HG03439 (cell line): ENCODE data around the gene EPDR1.
"Not testable (repeated sequence)": the region's sequence is repeated elsewhere in the genome, so short reads cannot be mapped to it uniquely, and the experiment has no call there.

ENCODE experiments used
- ATAC-seq: cut with Tn5 transposase; IDR thresholded peaks from one replicate; pipeline ENCODE4 v1.9.1; 2021; ENCODE audit warnings: mild to moderate bottlenecking, moderate library complexity; ENCODE audit not compliant: unreplicated experiment

The EPDR1 gene

DNA sequence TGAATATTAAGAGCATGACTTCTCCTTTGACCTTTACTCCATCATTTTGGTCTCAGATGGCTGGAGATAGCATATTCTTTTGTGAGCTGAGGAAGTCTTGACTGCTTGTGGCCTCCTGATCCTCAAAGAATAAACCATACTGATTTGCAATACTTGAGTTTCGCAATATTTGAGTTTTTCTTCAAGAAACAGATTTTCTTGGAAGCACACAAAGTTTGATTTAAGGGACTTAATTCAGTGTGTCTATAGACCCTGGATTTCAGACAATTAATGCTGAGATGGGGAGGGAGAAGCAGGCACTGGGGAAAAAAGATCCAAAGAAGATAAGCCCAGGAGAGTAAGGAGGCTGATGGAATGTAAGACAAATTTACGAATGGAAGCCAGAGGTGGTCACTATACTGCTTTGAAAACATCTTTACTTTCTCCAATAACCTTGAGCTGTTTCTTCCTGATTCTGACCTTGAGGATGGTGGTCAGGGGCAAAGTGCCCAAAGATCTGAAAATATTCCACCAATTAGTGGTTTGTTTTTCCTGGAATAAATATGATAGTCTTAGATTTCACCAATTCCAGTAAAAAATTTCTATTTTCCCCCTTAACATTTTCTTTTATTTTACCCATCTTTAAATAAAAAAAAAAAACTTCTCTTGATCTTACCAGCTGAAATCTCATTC lies 7.5 kb downstream of the EPDR1 start:
- no peak for ATAC-seq

DNA sequence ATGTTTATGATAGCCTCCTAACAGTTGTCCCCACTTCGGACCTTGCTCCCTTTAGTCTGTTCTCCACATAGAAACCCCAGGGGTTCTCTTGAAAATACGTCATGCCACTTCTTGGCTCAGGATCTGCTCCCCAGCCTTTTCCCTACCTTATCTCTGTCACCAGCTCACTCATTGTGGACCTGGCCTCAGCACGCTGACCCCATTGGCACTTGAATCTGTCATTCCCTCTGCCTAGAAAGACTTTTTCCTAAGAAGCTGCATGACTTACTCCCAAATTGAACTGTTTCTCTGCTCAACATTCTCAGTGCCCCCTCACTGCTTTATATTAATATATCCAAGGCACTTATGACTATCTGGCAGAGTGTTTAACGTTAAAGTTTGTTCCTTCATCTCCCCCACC lies 8.4 kb downstream of the EPDR1 start:
- no peak for ATAC-seq

DNA sequence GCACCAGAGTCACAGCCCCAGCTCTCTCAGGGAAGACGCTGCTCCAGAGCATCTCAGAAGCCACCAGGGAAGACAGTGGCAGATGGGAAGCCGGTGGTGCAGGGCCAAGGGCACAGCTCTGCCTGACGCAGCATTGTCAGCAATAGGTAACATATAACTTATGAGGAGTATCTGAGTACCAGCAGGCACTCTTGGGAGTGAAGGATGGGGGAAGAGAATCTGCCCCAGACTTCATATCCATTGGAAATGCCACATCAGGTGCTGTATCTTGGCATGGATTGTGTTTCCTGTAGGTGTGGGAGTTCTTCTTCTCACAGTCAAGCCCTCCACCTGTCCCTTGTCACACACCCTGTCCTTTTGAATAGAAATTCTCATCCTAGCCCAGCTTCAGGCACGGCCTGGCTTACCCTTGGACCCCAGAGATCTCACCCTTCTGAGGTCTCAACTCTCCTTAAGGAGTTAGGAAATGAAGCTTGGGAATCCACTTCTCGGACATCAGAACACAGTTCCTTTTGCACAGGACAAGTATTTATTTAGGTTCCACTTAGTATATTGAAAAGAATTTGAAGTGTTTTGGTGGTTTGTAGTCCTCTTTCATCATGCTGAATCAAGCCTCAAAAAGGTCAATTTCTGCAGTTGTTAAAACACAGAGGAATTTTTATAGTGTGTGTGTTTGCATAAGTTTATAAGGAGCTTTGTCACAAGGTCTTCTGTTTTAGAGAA lies 9.9 kb downstream of the EPDR1 start:
- no peak for ATAC-seq

DNA sequence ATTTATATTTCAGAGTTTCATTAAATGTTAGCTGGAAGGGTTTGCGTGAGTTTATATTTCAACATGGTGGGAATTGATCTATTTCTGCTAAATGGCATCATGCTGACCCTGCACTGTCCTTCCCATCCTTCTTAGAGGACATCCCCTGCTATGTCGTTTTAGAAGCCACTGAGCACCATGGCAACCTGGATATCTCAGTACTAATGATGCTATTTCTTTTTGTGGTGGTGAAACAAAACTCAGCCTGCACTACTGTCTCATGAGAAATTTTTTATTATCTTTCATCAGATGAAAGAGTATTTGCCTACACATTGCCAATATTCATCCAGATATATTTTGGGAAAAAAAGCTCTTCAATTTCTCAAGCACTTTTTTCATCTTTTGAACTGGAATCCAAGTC lies 12.1 kb downstream of the EPDR1 start:
- no peak for ATAC-seq

GRCh38 chr7:37933018-37933566 lies 12.7 kb downstream of the EPDR1 start:
- no peak for ATAC-seq

- no peak for ATAC-seq
Measured at GRCh38 chr7:37942934-37943610, 22.6 kb downstream of the EPDR1 start.

GRCh38 chr7:37943905-37944736 lies 23.7 kb downstream of the EPDR1 start:
- ATAC-seq: no peak

DNA sequence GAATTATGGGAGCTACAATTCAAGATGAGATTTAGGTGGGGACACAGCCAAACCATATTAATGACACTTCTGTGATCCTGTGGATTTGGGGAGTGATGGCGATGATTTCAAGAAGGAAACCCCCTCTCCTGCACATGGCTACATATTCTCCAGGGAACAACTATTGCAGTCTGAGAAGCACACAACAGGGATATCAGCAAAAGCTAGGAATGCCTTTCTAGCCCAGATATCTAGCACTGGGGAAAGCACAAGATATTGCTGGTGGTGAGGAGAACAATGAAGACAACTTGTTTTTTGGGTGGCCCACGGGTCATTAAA lies 24.3 kb downstream of the EPDR1 start:
- no peak for ATAC-seq

GRCh38 chr7:37945336-37945735 lies 24.9 kb downstream of the EPDR1 start:
- no peak for ATAC-seq

DNA sequence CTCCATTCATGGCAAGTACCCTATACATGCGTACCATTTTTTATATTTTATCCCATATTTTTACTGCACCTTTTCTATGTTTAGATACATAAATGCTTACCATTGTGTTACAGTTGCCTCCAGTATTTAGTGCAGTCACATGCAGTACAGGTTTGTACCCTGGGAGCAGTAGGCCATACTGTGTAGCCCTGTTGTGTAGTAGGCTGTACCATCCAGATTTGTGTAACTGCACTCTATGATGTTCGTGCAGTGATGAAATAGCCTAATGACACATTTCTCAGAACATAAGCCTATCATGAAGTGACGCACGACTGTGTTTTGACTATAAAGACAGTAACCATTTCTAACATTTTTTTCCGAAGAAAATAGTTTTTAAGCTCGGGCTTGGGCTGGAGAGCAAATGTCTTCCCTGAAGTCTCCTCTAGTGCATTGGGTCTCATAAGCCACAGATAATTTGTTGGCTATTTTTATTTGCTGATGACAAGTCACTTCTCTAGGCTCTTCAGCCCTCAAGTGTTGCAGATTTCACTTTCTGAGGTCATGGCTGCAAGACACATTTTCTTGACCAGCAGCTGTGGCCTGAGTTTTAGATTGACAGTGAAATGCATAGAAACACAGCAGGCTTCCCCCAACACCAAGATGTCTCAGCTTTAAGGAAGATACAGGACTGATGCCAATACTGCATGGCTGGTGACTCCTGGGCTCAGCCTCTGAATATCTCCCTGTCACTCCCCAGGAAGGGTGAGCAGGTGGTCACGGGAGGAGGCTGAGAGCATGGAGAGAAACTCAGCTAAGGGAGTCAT lies 26.9 kb downstream of the EPDR1 start:
- ATAC-seq: no peak

DNA sequence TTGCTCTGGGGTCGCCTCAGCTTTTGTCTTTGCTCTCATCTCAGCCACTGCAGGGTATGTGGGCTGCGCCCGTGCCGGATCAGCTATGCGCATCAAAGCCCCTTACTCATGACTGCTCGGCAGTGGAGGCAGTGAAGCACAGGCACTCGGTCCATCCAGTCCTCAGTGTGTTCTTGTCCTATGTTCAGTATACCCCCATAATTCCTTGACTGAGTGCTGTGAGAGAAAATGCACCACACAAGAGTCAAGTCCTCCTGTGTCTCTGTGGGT lies 27.4 kb downstream of the EPDR1 start:
- no peak for ATAC-seq

DNA sequence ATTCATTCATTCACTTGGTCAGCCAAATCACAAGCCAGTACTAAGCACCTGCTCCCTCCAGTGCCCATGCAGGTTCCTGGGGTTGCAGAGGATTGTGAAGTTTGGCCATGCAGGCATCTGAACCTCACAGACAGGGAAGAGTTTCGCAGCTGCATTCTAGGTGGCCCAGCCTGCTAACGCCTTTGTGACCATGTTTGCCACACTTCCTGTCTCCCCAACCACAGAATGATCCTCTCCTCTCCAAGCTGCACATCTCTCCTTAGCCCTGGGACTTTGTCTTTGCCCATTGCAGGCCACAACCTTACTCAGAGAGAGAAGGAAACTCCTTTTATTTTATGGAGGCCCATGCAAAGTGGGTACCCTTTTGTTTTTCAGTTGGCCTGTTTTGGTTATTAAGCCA lies 31.8 kb downstream of the EPDR1 start:
- ATAC-seq: no peak

DNA sequence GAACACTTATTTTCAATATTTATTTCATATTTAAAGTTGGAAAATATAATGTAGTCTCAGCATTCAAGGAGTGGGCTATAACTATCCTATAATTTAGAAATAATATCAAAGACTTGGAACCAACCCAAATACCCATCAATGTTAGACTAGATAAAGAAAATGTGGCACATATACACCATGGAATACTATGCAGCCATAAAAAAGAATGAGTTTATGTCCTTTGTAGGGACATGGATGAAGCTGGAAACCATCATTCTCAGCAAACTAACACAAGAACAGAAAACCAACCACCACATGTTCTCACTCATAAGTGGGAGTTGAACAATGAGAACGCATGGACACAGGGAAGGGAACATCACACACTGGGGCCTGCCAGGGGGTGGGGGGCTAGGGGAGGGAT lies 33.8 kb downstream of the EPDR1 start:
- ATAC-seq: not testable (repeated sequence)

DNA sequence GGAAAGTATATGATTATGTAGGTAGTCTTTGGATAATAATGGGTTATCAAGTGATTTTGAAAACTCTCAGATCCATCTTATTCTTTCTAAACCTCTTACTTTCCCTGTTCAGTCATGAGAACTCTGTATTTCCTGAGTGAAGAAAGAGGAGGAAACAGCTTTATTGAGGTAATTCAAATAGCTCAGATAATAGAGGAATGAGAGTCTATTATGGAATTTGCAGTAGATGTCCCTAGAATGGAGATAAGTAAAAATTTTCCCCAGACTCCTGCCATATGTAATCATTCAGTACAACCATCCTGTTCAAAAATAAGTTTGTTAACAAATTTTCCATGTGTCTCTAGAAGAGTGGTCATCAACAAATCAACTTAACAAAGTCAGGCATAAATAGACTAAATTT lies 36.4 kb downstream of the EPDR1 start:
- no peak for ATAC-seq

DNA sequence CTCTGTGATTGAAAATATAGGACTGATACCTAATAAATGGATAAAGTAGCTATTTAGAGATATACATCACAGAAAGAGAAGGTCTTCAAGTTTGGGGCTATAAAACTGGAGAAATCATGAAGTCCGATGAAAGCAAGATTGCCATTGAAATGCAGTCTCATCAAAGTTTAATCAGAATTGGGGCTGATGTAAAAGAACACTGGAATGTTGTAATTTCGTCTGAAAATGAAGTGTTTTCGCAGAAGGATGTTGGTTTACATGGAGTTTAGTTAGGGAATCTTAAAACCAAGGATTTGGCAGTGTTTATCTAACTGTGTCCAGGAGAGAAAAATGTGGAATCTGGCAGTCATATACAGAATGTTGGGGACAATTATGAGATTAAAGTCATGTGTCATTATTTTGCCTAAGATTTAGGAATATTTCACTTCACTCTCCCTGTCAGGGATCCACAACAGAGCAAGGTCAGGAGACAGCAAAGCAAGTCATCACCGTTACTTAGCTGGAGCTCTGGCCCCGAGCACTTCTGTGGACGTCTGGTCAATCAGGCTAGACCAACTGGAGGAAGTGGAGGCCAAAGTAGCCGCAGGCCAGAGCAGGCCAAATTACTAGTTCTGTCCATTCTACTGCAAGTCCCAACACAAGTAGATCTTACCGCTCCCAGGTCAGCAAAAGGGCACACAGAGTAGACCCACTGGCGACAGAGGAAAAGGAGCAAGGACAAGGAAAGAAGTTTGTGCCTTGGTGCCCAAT lies 37.0 kb downstream of the EPDR1 start:
- ATAC-seq: no peak

DNA sequence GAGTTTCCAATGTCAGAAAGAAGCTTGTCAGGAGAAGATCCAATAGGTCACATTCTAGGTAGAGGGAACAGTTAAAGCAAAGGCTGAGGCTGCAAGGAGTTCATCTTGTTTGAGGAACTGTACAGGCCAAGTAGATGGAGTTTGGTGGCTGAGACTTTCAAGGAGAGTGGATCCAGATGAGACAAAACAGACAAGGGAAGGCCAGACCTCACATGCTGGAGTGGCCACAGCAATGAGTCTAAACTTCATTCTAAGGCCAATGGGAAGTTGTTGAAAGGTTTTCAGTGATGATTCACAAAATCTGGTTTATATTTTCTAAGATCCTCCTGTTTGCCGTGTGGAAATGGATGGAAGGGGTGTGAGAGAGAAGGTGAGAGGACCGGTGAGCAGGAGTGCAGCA lies 40.0 kb downstream of the EPDR1 start:
- no peak for ATAC-seq

GRCh38 chr7:37961251-37961650 lies 40.8 kb downstream of the EPDR1 start:
- ATAC-seq: no peak

DNA sequence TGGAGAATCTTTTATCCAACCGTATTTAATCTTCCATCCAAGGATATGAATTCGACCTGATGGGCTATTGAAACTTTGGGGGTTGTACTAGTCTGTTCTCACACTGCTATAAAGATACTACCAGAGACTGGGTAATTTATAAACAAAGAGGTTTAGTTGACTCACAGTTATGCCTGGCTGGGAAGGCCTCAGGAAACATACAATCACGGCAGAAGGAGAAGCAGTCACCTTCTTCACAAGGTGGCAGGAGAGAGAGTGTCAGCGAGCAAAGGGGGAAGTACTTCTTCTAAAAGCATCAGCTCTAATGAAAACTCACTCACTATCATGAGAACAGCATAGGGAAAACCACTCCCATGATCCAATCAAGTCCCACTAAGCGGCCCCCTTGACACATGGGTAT lies 43.8 kb downstream of the EPDR1 start:
- ATAC-seq: no peak

DNA sequence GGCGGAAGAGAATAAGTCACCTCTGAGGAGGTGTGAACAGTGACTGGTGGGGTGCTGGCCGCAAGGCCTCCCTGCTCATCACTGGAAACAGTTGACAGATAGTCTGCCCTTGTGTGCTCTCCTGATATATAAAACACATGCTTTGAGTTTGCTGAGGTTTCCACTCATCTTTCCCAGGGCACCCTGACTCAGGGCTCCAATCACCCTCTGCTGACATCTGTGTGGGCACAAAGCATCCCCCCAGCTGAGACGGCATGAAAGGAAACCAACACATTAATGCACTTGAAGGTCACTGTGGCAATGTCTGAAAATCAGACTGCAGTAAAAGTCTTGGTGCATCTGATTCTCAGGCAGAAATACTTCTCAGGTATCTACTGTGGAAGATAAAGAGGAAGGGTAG lies 49.8 kb downstream of the EPDR1 start:
- no peak for ATAC-seq

DNA sequence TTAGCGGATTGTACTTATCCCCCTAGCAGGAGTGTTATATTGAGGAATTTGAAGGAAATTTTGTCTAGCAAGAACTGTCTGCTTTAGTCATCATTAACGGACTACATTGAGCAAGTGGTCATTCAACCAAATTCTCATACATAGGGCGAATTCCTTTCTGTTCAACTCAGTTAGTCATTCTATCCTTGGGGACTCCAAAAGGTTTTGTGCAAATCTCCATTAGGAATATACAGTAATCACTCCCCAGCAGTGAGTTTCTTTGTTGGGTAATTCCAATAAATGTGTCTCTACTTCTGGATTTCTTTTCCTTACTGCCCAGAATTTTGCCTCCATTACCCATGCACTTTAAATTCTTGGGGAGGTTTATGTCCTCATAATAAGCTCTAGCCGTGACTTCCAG lies 51.1 kb downstream of the EPDR1 start:
- ATAC-seq: no peak
